BLaER1 (cell line): ENCODE measurements around the gene ACAD11.

Experiments
- H3K27ac ChIP-seq: shearing (Covaris generic); formaldehyde crosslinking; 2 replicates; pipeline ENCODE4 v1.8.1; 2022
- H3K27me3 ChIP-seq: shearing (Covaris generic); formaldehyde crosslinking; 2 replicates; pipeline ENCODE4 v1.8.1; 2022
- H3K36me3 ChIP-seq: shearing (Covaris generic); formaldehyde crosslinking; 2 replicates; pipeline ENCODE4 v1.8.1; 2022
- H3K4me1 ChIP-seq: shearing (Covaris generic); formaldehyde crosslinking; 2 replicates; pipeline ENCODE4 v1.8.1; 2022
- H3K4me2 ChIP-seq: shearing (Covaris generic); formaldehyde crosslinking; 2 replicates; pipeline ENCODE4 v1.8.1; 2022
- H3K4me3 ChIP-seq: shearing (Covaris generic); formaldehyde crosslinking; 2 replicates; pipeline ENCODE4 v1.8.1; 2022
- H3K9ac ChIP-seq: shearing (Covaris generic); formaldehyde crosslinking; 2 replicates; pipeline ENCODE4 v1.8.1; 2022
- H3K9me3 ChIP-seq: shearing (Covaris generic); formaldehyde crosslinking; 2 replicates; pipeline ENCODE4 v1.8.1; 2022
- H4K20me1 ChIP-seq: shearing (Covaris generic); formaldehyde crosslinking; 2 replicates; pipeline ENCODE4 v1.8.1; 2022
- Cebpa-rat ChIP-seq: shearing (Covaris generic); IDR thresholded peaks from 2 replicates; pipeline ENCODE4 v1.8.1; 2022

ACAD11 gene

GRCh38 chr3:132536442-132537153 lies 123.0 kb downstream of the ACAD11 start:
- no peak overlapping the region for H3K27ac ChIP-seq

GRCh38 chr3:132535575-132536441 lies 123.8 kb downstream of the ACAD11 start:
- no peak overlapping the region for H3K4me3 ChIP-seq
- H3K27me3 ChIP-seq = no peaks in the 10 kb centered on the region
- H3K9me3 ChIP-seq = no peaks in the 10 kb centered on the region
- H3K36me3 ChIP-seq = peaks cover 79% of the 10 kb centered on the region
- no peaks in the 10 kb centered on the region for H4K20me1 ChIP-seq
- H3K27ac ChIP-seq = no peak overlapping the region
- no peak overlapping the region for H3K4me2 ChIP-seq
- H3K4me1 ChIP-seq = no peaks in the 10 kb centered on the region
- H3K9ac ChIP-seq = no peak overlapping the region
- TF ChIP-seq Cebpa-rat = no peak

More at GRCh38 chr3:132536442-132537153, 123.0 kb downstream of the ACAD11 start:
- no peak overlapping the region for H3K4me2 ChIP-seq
- no peaks in the 10 kb centered on the region for H4K20me1 ChIP-seq
- no peak for TF ChIP-seq Cebpa-rat
- H3K36me3 ChIP-seq = peaks cover 79% of the 10 kb centered on the region
- no peaks in the 10 kb centered on the region for H3K4me1 ChIP-seq
- no peak overlapping the region for H3K4me3 ChIP-seq
- H3K9me3 ChIP-seq = no peaks in the 10 kb centered on the region
- H3K9ac ChIP-seq = no peak overlapping the region
- H3K27me3 ChIP-seq = no peaks in the 10 kb centered on the region

DNA sequence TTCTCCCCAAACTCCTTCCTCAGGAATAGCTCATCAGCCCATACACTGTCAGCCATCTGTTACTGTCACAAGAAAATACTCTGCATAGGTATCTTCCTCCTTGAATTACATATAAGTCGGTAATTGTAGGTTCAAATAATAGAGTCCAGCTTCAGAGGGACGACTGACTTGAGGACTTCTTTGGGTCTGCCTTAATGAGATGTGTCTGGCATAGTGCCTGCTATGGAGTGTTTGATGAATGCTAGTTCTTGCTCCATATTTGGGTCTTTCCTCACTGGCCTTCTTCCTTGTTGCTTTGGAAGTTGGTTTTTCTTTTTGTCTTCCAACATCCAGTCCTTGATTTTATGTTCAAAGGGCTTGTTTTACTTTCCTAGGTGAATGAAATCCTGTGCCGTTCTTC lies 129.0 kb downstream of the ACAD11 start:
- H3K9me3 ChIP-seq = no peaks in the 10 kb centered on the region
- peaks cover 87% of the 10 kb centered on the region for H3K36me3 ChIP-seq
- H4K20me1 ChIP-seq = no peaks in the 10 kb centered on the region

DNA sequence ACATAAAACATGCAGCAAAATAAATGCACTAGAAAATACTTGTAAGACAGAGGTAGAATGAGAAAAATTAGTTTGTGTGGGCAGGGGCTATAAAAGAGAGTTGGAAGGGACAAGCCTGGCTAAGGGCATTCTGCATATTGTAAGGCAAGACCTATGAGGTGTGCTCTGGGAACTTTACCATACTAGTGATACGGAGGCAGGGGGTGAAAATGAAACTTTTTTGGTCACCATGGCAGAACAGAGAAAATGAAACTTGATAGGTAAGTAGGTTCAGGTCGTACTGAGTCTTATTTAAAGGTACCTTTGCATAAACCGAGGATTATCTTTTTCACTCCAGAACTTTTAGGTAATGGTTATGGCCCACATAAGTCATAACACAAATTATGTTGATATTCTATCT lies 137.3 kb downstream of the ACAD11 start:
- Histone ChIP-seq H3K9ac (no peak overlapping the region), H3K36me3 (peaks cover 89% of the 10 kb centered on the region), H3K27ac (no peak overlapping the region), H3K9me3 (no peaks in the 10 kb centered on the region), H3K4me1 (no peaks in the 10 kb centered on the region), H4K20me1 (no peaks in the 10 kb centered on the region), H3K4me3 (no peak overlapping the region), H3K27me3 (no peaks in the 10 kb centered on the region), H3K4me2 (no peak overlapping the region)
- no peak for TF ChIP-seq Cebpa-rat

More for the DNA sequence above, 129.0 kb downstream of the ACAD11 start:
- H3K4me3 ChIP-seq = no peak overlapping the region
- H3K27ac ChIP-seq = no peak overlapping the region
- no peak overlapping the region for H3K9ac ChIP-seq
- no peak overlapping the region for H3K4me2 ChIP-seq
- H3K4me1 ChIP-seq = no peaks in the 10 kb centered on the region
- no peaks in the 10 kb centered on the region for H3K27me3 ChIP-seq
- TF ChIP-seq Cebpa-rat = no peak

DNA sequence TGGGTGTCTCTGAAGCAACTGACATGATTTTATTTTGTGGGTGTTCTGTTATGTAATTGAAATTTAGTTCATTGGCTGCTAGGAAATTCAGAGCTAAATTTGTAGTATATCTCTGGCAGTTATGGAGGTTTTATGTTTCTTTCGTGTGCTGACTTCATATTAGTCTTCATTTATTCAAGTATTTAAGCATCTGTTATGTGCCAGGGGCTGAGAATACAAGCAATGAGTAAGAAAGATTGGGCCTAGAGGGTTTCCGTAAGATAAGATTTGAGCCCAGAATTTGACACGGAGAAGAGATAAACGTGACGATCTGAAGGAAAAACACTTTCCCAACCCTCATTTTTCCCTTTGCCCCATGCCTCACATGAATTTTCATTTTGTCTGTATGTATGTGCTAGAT lies 137.7 kb downstream of the ACAD11 start:
- peaks cover 91% of the 10 kb centered on the region for H3K36me3 ChIP-seq

DNA sequence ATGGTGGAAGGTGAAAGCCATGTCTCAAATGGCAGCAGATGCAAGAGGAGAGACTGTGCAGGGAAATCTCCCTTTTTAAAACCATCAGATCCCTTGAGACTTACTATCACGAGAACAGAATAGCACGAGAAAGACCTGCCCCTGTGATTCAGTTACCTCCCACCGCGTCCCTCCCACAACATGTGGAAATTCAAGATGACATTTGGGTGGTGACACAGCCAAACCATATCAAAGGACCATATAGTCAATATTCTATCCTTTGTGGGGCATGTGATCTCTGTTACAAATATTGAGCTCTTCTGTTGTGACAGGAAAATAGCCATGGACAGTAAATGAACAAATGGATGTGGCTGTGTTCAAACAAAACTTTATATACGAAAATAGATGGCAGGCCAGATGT lies 139.7 kb downstream of the ACAD11 start:
- TF ChIP-seq Cebpa-rat = no peak
- no peak overlapping the region for H3K4me2 ChIP-seq
- no peak overlapping the region for H3K9ac ChIP-seq
- no peaks in the 10 kb centered on the region for H4K20me1 ChIP-seq
- no peak overlapping the region for H3K4me3 ChIP-seq
- no peaks in the 10 kb centered on the region for H3K27me3 ChIP-seq
- no peak overlapping the region for H3K27ac ChIP-seq
- no peaks in the 10 kb centered on the region for H3K9me3 ChIP-seq
- peaks cover 91% of the 10 kb centered on the region for H3K36me3 ChIP-seq
- H3K4me1 ChIP-seq = no peaks in the 10 kb centered on the region

More for the DNA sequence above, 137.7 kb downstream of the ACAD11 start:
- Histone ChIP-seq H3K27me3 (no peaks in the 10 kb centered on the region), H3K4me3 (no peak overlapping the region), H3K27ac (no peak overlapping the region), H3K9me3 (no peaks in the 10 kb centered on the region), H4K20me1 (no peaks in the 10 kb centered on the region), H3K4me2 (no peak overlapping the region), H3K4me1 (no peaks in the 10 kb centered on the region), H3K9ac (no peak overlapping the region)
- TF ChIP-seq Cebpa-rat = no peak

GRCh38 chr3:132517311-132517710 lies 142.3 kb downstream of the ACAD11 start:
- Histone ChIP-seq H3K9ac (no peak overlapping the region), H3K9me3 (no peaks in the 10 kb centered on the region), H3K27ac (no peak overlapping the region), H4K20me1 (no peaks in the 10 kb centered on the region), H3K4me3 (no peak overlapping the region), H3K27me3 (no peaks in the 10 kb centered on the region), H3K36me3 (peaks cover 89% of the 10 kb centered on the region), H3K4me2 (no peak overlapping the region), H3K4me1 (no peaks in the 10 kb centered on the region)
- TF ChIP-seq Cebpa-rat = no peak

DNA sequence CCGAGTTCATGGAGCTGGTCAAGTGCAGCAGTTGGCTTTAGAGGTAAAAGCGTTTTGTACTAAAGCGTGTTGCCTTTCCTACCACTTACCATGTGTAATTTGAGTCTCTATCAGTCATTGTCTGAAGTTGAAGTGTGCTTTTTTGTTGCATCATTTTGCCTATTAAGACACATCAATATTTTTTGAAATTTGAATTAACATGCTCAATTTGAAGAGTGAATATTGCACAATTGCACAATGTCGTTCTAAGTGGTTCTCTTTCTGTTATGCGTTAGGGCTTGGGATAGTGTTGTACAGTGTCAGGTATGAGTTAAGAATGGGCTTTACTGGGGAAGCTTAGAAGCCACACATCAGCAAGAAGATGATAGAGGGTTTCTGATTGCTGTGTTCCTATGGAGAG lies 146.6 kb downstream of the ACAD11 start:
- Histone ChIP-seq H3K4me3 (no peak overlapping the region), H3K4me2 (no peak overlapping the region), H4K20me1 (no peaks in the 10 kb centered on the region), H3K4me1 (no peaks in the 10 kb centered on the region), H3K9ac (no peak overlapping the region), H3K27ac (no peak overlapping the region), H3K27me3 (no peaks in the 10 kb centered on the region), H3K9me3 (no peaks in the 10 kb centered on the region), H3K36me3 (peaks cover 87% of the 10 kb centered on the region)
- TF ChIP-seq Cebpa-rat = no peak

- H3K4me2 ChIP-seq = no peak overlapping the region
- H3K9ac ChIP-seq = no peak overlapping the region
- TF ChIP-seq Cebpa-rat = no peak
- no peaks in the 10 kb centered on the region for H4K20me1 ChIP-seq
- no peak overlapping the region for H3K27ac ChIP-seq
- no peak overlapping the region for H3K4me3 ChIP-seq
- peaks cover 88% of the 10 kb centered on the region for H3K36me3 ChIP-seq
- no peaks in the 10 kb centered on the region for H3K4me1 ChIP-seq
- H3K27me3 ChIP-seq = no peaks in the 10 kb centered on the region
- H3K9me3 ChIP-seq = no peaks in the 10 kb centered on the region
Measured at GRCh38 chr3:132509506-132509905, 150.1 kb downstream of the ACAD11 start.

- peaks cover 87% of the 10 kb centered on the region for H3K36me3 ChIP-seq
- no peak for TF ChIP-seq Cebpa-rat
- no peak overlapping the region for H3K4me2 ChIP-seq
- no peak overlapping the region for H3K9ac ChIP-seq
- H3K4me1 ChIP-seq = no peaks in the 10 kb centered on the region
- no peak overlapping the region for H3K4me3 ChIP-seq
- H3K27ac ChIP-seq = no peak overlapping the region
- no peaks in the 10 kb centered on the region for H3K9me3 ChIP-seq
- no peaks in the 10 kb centered on the region for H3K27me3 ChIP-seq
- no peaks in the 10 kb centered on the region for H4K20me1 ChIP-seq
Measured at GRCh38 chr3:132509096-132509495, 150.5 kb downstream of the ACAD11 start.
